GM06990 (cell line): ENCODE data around the gene OR10H3.

ENCODE experiments used
- DNase-seq: peaks from one replicate; pipeline ENCODE4 v3.0.0-alpha.2; 2011; ENCODE audit not compliant: insufficient read length; ENCODE audit errors: extremely low read depth
- H3K27me3 ChIP-seq: replicated peaks from 2 replicates; pipeline ENCODE4 v1.6.0; 2011; ENCODE audit warnings: low read length; ENCODE audit not compliant: control insufficient read depth, insufficient read depth
- H3K36me3 ChIP-seq: 2 replicates; pipeline ENCODE4 v1.5.1; 2011; ENCODE audit warnings: low read length; ENCODE audit not compliant: control insufficient read depth, insufficient read depth
- H3K4me3 ChIP-seq: replicated peaks from 2 replicates; pipeline ENCODE4 v1.5.1; 2011; ENCODE audit warnings: low read depth, mild to moderate bottlenecking, control low read depth, low read length
- CTCF ChIP-seq: IDR thresholded peaks from 2 replicates; pipeline ENCODE4 v1.5.1; 2011; ENCODE audit warnings: low read length, control low read depth, mild to moderate bottlenecking, inconsistent platforms; ENCODE audit not compliant: insufficient read depth, poor library complexity, severe bottlenecking

OR10H3 gene

GRCh38 chr19:15790096-15790495 is 52.3 kb downstream of the OR10H3 start:
- no peak for TF ChIP-seq CTCF
- H3K4me3 ChIP-seq = no peak overlapping the region
- H3K27me3 ChIP-seq = no peaks in the 10 kb centered on the region; the same call in 1 of the 2 replicates
- DNase-seq = no peak
- H3K36me3 ChIP-seq = no peaks in the 10 kb centered on the region
